PFSK-1 (cell line): ENCODE results near the gene KCNQ2.

Experiments used
- POLR2AphosphoS5 ChIP-seq: IDR thresholded peaks from 2 replicates; pipeline ENCODE4 v1.6.1; 2012; ENCODE audit warnings: low read depth, mild to moderate bottlenecking, control low read depth, low read length, moderate library complexity
- SIN3A ChIP-seq: IDR thresholded peaks from 2 replicates; pipeline ENCODE4 v1.6.1; 2012; ENCODE audit warnings: mild to moderate bottlenecking, low read length, moderate library complexity, borderline replicate concordance; ENCODE audit not compliant: insufficient read depth
- TAF1 ChIP-seq: IDR thresholded peaks from 2 replicates; pipeline ENCODE4 v1.6.1; 2012; ENCODE audit warnings: low read length, control low read depth, borderline replicate concordance; ENCODE audit not compliant: insufficient read depth
- TF ChIP-seq, protein P1 (sequence below), 2 experiments: IDR thresholded peaks; 2 replicates each; pipeline versions ENCODE4 v1.6.1 to v1.8.0; 2011 to 2012; ENCODE audit warnings: low read depth in 2 of 2, low read length in 2 of 2, control low read depth in 1 of 2, inconsistent platforms in 1 of 2, mild to moderate bottlenecking in 1 of 2, moderate library complexity in 1 of 2; ENCODE audit not compliant: insufficient read depth in 1 of 2

DNA sequence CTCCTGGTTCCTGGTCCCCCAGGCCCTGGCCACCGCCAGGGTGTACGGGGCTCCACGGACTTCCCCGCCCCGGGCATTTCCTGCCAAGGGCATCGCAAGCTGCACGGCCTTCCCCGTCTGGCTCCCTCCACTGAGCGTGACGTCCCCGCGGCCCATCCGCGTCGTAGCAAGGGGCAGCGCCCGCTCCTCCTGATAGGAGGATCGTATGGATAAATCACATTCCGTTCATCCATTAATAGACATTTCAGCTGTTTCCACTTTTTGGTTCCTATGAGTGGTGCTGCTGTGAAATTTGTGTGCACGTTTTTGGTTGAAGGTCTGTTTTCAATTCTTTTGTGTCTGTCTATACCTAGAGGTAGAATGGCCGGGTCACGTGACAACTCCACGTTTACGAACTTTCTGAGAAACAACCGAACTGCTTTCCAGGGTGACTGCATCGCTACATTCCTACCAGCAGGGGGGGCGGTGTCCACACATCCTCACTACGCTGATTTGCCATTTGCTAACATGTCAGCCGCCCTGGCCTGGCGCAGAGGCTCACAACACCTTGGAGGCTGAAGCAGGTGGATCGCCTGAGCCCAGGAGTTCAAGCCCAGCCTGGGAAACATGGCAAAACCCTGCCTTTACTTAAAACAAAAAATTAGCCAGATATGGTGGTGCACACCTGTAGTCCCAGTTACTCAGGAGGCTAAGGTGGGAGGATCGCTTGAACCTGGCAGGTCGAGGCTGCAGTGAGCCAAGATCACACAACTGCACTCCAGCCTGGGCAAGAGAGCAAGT, 37.7 kb downstream of the KCNQ2 start:
- TF ChIP-seq SIN3A (no peak), TAF1 (no peak), POLR2AphosphoS5 (no peak)
- TF ChIP-seq, protein P1, sequence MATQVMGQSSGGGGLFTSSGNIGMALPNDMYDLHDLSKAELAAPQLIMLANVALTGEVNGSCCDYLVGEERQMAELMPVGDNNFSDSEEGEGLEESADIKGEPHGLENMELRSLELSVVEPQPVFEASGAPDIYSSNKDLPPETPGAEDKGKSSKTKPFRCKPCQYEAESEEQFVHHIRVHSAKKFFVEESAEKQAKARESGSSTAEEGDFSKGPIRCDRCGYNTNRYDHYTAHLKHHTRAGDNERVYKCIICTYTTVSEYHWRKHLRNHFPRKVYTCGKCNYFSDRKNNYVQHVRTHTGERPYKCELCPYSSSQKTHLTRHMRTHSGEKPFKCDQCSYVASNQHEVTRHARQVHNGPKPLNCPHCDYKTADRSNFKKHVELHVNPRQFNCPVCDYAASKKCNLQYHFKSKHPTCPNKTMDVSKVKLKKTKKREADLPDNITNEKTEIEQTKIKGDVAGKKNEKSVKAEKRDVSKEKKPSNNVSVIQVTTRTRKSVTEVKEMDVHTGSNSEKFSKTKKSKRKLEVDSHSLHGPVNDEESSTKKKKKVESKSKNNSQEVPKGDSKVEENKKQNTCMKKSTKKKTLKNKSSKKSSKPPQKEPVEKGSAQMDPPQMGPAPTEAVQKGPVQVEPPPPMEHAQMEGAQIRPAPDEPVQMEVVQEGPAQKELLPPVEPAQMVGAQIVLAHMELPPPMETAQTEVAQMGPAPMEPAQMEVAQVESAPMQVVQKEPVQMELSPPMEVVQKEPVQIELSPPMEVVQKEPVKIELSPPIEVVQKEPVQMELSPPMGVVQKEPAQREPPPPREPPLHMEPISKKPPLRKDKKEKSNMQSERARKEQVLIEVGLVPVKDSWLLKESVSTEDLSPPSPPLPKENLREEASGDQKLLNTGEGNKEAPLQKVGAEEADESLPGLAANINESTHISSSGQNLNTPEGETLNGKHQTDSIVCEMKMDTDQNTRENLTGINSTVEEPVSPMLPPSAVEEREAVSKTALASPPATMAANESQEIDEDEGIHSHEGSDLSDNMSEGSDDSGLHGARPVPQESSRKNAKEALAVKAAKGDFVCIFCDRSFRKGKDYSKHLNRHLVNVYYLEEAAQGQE (IDR thresholded peaks at IDR 0.05; ENCODE audit: insufficient read depth in 1 of 2, low read depth in 2 of 2, low read length in 2 of 2), result no peak
